Nephron progenitor cell (in vitro differentiated cells): ENCODE data around the gene SIGLEC12.

Experiments used
- DNase-seq: peaks from one replicate; pipeline ENCODE4 v3.0.0; 2021
- H3K27ac Mint-ChIP-seq: 2 replicates; pipeline ENCODE4 v1.8.0; 2021; ENCODE audit warnings: mild to moderate bottlenecking, moderate library complexity, mixed read lengths
- H3K27me3 Mint-ChIP-seq: 2 replicates; pipeline ENCODE4 v1.8.0; 2021; ENCODE audit warnings: mild to moderate bottlenecking, low read depth, mixed read lengths; ENCODE audit not compliant: poor library complexity
- H3K36me3 Mint-ChIP-seq: 2 replicates; pipeline ENCODE4 v1.8.0; 2021; ENCODE audit warnings: low read depth, mixed read lengths
- H3K4me1 Mint-ChIP-seq: 2 replicates; pipeline ENCODE4 v1.8.0; 2021; ENCODE audit warnings: mixed read lengths
- H3K4me3 Mint-ChIP-seq: 2 replicates; pipeline ENCODE4 v1.8.0; 2021; ENCODE audit warnings: mild to moderate bottlenecking, moderate library complexity, mixed read lengths
- H3K9me3 Mint-ChIP-seq: 2 replicates; pipeline ENCODE4 v1.8.0; 2021; ENCODE audit warnings: mild to moderate bottlenecking, moderate library complexity, mixed read lengths
- TF ChIP-seq, protein P1 (sequence below): fragments of 200-600 bp; sonication (generic); IDR thresholded peaks from 2 replicates; pipeline ENCODE4 v1.5.0; 2021; ENCODE audit warnings: antibody characterized with exemption

SIGLEC12 gene

GRCh38 chr19:51485960-51486660, 15.5 kb downstream of the SIGLEC12 start:
- DNase-seq = no peak
- Mint-ChIP-seq H3K4me3 (no peak overlapping the region), H3K9me3 (peaks cover 76% of the 10 kb centered on the region), H3K27ac (no peak overlapping the region), H3K27me3 (peaks cover 3% of the 10 kb centered on the region), H3K36me3 (no peaks in the 10 kb centered on the region), H3K4me1 (no peaks in the 10 kb centered on the region)
- TF ChIP-seq, protein P1, sequence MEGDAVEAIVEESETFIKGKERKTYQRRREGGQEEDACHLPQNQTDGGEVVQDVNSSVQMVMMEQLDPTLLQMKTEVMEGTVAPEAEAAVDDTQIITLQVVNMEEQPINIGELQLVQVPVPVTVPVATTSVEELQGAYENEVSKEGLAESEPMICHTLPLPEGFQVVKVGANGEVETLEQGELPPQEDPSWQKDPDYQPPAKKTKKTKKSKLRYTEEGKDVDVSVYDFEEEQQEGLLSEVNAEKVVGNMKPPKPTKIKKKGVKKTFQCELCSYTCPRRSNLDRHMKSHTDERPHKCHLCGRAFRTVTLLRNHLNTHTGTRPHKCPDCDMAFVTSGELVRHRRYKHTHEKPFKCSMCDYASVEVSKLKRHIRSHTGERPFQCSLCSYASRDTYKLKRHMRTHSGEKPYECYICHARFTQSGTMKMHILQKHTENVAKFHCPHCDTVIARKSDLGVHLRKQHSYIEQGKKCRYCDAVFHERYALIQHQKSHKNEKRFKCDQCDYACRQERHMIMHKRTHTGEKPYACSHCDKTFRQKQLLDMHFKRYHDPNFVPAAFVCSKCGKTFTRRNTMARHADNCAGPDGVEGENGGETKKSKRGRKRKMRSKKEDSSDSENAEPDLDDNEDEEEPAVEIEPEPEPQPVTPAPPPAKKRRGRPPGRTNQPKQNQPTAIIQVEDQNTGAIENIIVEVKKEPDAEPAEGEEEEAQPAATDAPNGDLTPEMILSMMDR = no peak

GRCh38 chr19:51480590-51480989, 21.0 kb downstream of the SIGLEC12 start:
- H3K27me3 Mint-ChIP-seq = no peaks in the 10 kb centered on the region

GRCh38 chr19:51479531-51480331, 21.9 kb downstream of the SIGLEC12 start:
- H3K4me3 Mint-ChIP-seq = no peak overlapping the region
- H3K36me3 Mint-ChIP-seq = no peaks in the 10 kb centered on the region
- H3K27me3 Mint-ChIP-seq = peaks cover 2% of the 10 kb centered on the region
- no peak overlapping the region for H3K27ac Mint-ChIP-seq
- no peak for DNase-seq
- H3K4me1 Mint-ChIP-seq = no peaks in the 10 kb centered on the region
- TF ChIP-seq, protein P1 = no peak
- H3K9me3 Mint-ChIP-seq = peaks cover 83% of the 10 kb centered on the region

More at GRCh38 chr19:51480590-51480989, 21.0 kb downstream of the SIGLEC12 start:
- no peaks in the 10 kb centered on the region for H3K4me1 Mint-ChIP-seq
- H3K9me3 Mint-ChIP-seq = peaks cover 87% of the 10 kb centered on the region
- peak; percentile 28 for DNase-seq
- TF ChIP-seq, protein P1 = no peak
- H3K27ac Mint-ChIP-seq = no peak overlapping the region
- H3K4me3 Mint-ChIP-seq = no peak overlapping the region
- no peaks in the 10 kb centered on the region for H3K36me3 Mint-ChIP-seq

- no peak within 1 kb of the TSS for H3K4me3 Mint-ChIP-seq
- TF ChIP-seq, protein P1 = no peak
- DNase-seq = no peak
- H3K27me3 Mint-ChIP-seq = peaks cover 2% of the 10 kb centered on the region
- H3K36me3 Mint-ChIP-seq = no peaks in the 10 kb centered on the region
- H3K9me3 Mint-ChIP-seq = peaks cover 73% of the 10 kb centered on the region
- H3K27ac Mint-ChIP-seq = no peak within 1 kb of the TSS
- H3K4me1 Mint-ChIP-seq = no peaks in the 10 kb centered on the region
These were observed 23.0 kb downstream of the SIGLEC12 start, which contains the start of gene CEACAM18 for GRCh38 chr19:51478381-51479234. Gene CEACAM18, plus strand, starts transcription at chr19:51478539.

DNA sequence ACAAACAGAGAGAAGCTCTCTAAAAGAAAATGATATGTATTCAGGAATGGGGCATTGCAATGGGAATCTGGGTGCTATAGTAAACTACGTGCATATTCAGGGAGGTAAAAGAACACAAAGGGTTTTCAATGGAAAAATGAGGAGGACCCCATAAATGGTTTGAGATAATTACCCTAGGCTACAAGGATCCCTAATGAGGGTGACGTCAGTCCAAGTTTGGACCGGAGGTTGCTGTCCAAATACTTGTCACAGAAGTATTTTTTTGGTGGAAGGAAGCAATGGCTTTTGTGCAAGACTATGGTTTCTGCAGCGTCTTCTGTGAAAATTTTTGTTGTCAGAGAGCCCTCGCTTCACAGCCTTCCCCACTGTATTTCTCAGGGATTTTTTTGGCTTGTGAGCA, 24.3 kb downstream of the SIGLEC12 start:
- H3K4me1 Mint-ChIP-seq = no peaks in the 10 kb centered on the region
- DNase-seq = no peak
- H3K36me3 Mint-ChIP-seq = no peaks in the 10 kb centered on the region
- peaks cover 65% of the 10 kb centered on the region for H3K9me3 Mint-ChIP-seq
- H3K27ac Mint-ChIP-seq = no peak overlapping the region
- H3K4me3 Mint-ChIP-seq = no peak overlapping the region
- TF ChIP-seq, protein P1 = no peak
- peaks cover 2% of the 10 kb centered on the region for H3K27me3 Mint-ChIP-seq
